NOMO-1 (cell line): ENCODE measurements around the gene PPM1J.
"Not testable (repeated sequence)": the region's sequence is repeated elsewhere in the genome, so short reads cannot be mapped to it uniquely, and the experiment has no call there.

Experiments used
- DNase-seq, 2 experiments: peaks; one replicate each; lab custom pipeline; 2025; ENCODE audit not compliant: unreplicated experiment in 2 of 2; lab: John Stamatoyannopoulos, UW

The PPM1J gene

GRCh38 chr1:112715264-112716053 is at the start of gene PPM1J:
TSS of gene PPM1J (minus strand) at chr1:112715332. CDS start at chr1:112715301, 31 bp downstream.
- DNase-seq, result peak; percentile 85 to 97

- no peak for DNase-seq
These were observed 47.7 kb upstream of the PPM1J start for GRCh38 chr1:112762541-112763500.

GRCh38 chr1:112761714-112762480 is 46.8 kb upstream of the PPM1J start:
- no peak for DNase-seq

GRCh38 chr1:112759228-112759627 is 44.1 kb upstream of the PPM1J start:
- no peak for DNase-seq

- no peak for DNase-seq
These were observed 39.0 kb upstream of the PPM1J start for GRCh38 chr1:112754116-112754628.

GRCh38 chr1:112748396-112748795 is 33.3 kb upstream of the PPM1J start:
- DNase-seq, result no peak

- no peak for DNase-seq
These were observed 29.0 kb upstream of the PPM1J start for GRCh38 chr1:112744009-112744578.

- no peak for DNase-seq
These were observed 28.3 kb upstream of the PPM1J start for GRCh38 chr1:112743174-112744008.

- no peak for DNase-seq
These were observed 22.4 kb upstream of the PPM1J start for GRCh38 chr1:112737573-112737972.

- no peak for DNase-seq
These were observed 20.6 kb upstream of the PPM1J start for GRCh38 chr1:112735752-112736151.

- DNase-seq, result no peak
These were observed 16.3 kb upstream of the PPM1J start for GRCh38 chr1:112731451-112731850.

- no peak for DNase-seq
These were observed 14.8 kb upstream of the PPM1J start for GRCh38 chr1:112729909-112730308.

- DNase-seq, result not testable (repeated sequence)
These were observed 13.9 kb upstream of the PPM1J start for GRCh38 chr1:112729011-112729410.

GRCh38 chr1:112728306-112728971 is 13.3 kb upstream of the PPM1J start:
- not testable (repeated sequence) for DNase-seq

- DNase-seq, result no peak
These were observed 12.6 kb upstream of the PPM1J start for GRCh38 chr1:112727716-112728115.

GRCh38 chr1:112724240-112724639 is 9.1 kb upstream of the PPM1J start:
- not testable (repeated sequence) for DNase-seq

- no peak for DNase-seq
These were observed 8.3 kb upstream of the PPM1J start for GRCh38 chr1:112723511-112723839.

GRCh38 chr1:112722601-112723510 is 7.7 kb upstream of the PPM1J start:
- no peak for DNase-seq
